HCT116 (cell line): ENCODE results near the gene PAH.

Experiments used
- EGR1 ChIP-seq: IDR thresholded peaks from 2 replicates; pipeline ENCODE4 v1.6.1; 2012; ENCODE audit warnings: low read depth
- ELF1 ChIP-seq: IDR thresholded peaks from 2 replicates; pipeline ENCODE4 v1.6.1; 2012; ENCODE audit warnings: low read depth, borderline replicate concordance
- EZH2 ChIP-seq: fragments of 200-600 bp; sonication (generic); IDR thresholded peaks from 2 replicates; pipeline ENCODE4 v1.6.1; 2017; ENCODE audit warnings: antibody characterized with exemption, mixed run types
- EZH2phosphoT487 ChIP-seq: fragments of 200-600 bp; IDR thresholded peaks from 2 replicates; pipeline ENCODE4 v1.6.1; 2018; ENCODE audit warnings: antibody characterized with exemption, borderline replicate concordance
- JUND ChIP-seq: IDR thresholded peaks from 2 replicates; pipeline ENCODE4 v1.6.1; 2012
- POLR2AphosphoS5 ChIP-seq: IDR thresholded peaks from 2 replicates; pipeline ENCODE4 v1.6.1; 2011; ENCODE audit warnings: mild to moderate bottlenecking, low read depth, low read length, moderate library complexity
- RAD21 ChIP-seq: IDR thresholded peaks from 2 replicates; pipeline ENCODE4 v1.6.1; 2012; ENCODE audit warnings: low read depth, mild to moderate bottlenecking
- SIN3A ChIP-seq: IDR thresholded peaks from 2 replicates; pipeline ENCODE4 v1.6.1; 2012; ENCODE audit warnings: low read depth
- TCF7L2 ChIP-seq: IDR thresholded peaks from 2 replicates; pipeline ENCODE4 v1.7.0; 2011; ENCODE audit warnings: borderline replicate concordance, inconsistent platforms; ENCODE audit not compliant: insufficient read depth, insufficient read length; ENCODE audit errors: extremely low read depth
- YY1 ChIP-seq: IDR thresholded peaks from 2 replicates; pipeline ENCODE4 v1.6.1; 2011; ENCODE audit warnings: low read length, low read depth, moderate library complexity, mild to moderate bottlenecking; ENCODE audit not compliant: insufficient replicate concordance; ENCODE audit errors: extremely low read depth
- TF ChIP-seq, protein P1 (sequence below), 3 experiments: fragments of 200-600 bp in 1 of 3; sonication (generic) in 1 of 3; IDR thresholded peaks in 2 of 3; conservative IDR thresholded peaks in 1 of 3; 2 replicates each; pipeline ENCODE4 v1.5.1; 2012 to 2017; ENCODE audit warnings: low read depth in 2 of 3, low read length in 2 of 3, antibody characterized with exemption in 1 of 3, borderline replicate concordance in 1 of 3, control low read depth in 1 of 3, mild to moderate bottlenecking in 1 of 3, mixed read lengths in 1 of 3, mixed run types in 1 of 3, moderate library complexity in 1 of 3; ENCODE audit not compliant: insufficient read depth in 1 of 3

DNA sequence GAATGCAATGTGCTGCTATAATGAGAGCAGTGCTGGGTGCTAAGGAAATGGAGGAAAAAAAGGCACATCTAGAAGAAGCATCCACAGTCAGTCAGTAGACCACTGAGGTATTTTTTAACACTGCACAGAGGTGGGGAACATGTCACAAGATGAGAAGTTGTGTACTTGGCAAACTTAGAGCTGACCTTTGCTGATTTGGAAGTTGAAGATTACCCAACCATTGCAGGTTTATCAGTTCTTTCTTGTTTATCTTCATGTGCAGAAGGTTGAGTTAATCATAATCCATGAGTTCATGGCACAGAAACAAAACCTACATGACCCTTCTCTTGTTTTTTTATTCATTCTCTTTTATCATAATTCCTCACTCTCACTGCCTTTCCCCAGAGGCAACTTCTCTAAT is 3.2 kb upstream of the PAH start:
- TF ChIP-seq, protein P1, sequence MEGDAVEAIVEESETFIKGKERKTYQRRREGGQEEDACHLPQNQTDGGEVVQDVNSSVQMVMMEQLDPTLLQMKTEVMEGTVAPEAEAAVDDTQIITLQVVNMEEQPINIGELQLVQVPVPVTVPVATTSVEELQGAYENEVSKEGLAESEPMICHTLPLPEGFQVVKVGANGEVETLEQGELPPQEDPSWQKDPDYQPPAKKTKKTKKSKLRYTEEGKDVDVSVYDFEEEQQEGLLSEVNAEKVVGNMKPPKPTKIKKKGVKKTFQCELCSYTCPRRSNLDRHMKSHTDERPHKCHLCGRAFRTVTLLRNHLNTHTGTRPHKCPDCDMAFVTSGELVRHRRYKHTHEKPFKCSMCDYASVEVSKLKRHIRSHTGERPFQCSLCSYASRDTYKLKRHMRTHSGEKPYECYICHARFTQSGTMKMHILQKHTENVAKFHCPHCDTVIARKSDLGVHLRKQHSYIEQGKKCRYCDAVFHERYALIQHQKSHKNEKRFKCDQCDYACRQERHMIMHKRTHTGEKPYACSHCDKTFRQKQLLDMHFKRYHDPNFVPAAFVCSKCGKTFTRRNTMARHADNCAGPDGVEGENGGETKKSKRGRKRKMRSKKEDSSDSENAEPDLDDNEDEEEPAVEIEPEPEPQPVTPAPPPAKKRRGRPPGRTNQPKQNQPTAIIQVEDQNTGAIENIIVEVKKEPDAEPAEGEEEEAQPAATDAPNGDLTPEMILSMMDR (IDR thresholded peaks at IDR 0.05 in 2 of 3, conservative IDR thresholded peaks at IDR 0.05 in 1 of 3; ENCODE audit: borderline replicate concordance in 1 of 3, insufficient read depth in 1 of 3, low read depth in 2 of 3, low read length in 2 of 3): no peak
- TF ChIP-seq EZH2phosphoT487 (no peak), RAD21 (no peak), EZH2 (no peak), SIN3A (no peak), POLR2AphosphoS5 (no peak), EGR1 (no peak), TCF7L2 (no peak), YY1 (no peak), ELF1 (no peak), JUND (no peak)
